GM19324 (cell line): Measurements from ENCODE around the gene POLD2.

Experiments
- ATAC-seq: cut with Tn5 transposase; IDR thresholded peaks from one replicate; pipeline ENCODE4 v1.9.1; 2021; ENCODE audit warnings: mild to moderate bottlenecking, moderate library complexity; ENCODE audit not compliant: unreplicated experiment, low FRiP score

Gene POLD2

DNA sequence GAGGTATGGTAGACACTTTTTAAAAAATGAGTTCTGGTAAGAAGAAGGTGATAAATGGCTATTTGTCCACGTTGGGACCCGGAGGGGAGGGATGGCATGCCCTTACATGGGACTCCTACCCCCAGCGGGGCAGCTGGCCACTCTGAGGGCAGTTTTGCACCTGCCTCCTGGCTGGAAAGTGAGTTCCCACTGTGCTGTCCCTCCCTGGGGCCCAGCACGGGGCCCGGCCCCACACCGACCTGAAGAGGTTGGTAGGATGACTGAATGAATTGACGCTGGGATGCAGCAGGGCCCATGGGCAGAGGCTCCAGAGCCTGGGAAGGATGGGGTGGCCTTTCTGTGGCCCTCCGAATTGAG is 19.8 kb downstream of the POLD2 start:
- no peak for ATAC-seq

DNA sequence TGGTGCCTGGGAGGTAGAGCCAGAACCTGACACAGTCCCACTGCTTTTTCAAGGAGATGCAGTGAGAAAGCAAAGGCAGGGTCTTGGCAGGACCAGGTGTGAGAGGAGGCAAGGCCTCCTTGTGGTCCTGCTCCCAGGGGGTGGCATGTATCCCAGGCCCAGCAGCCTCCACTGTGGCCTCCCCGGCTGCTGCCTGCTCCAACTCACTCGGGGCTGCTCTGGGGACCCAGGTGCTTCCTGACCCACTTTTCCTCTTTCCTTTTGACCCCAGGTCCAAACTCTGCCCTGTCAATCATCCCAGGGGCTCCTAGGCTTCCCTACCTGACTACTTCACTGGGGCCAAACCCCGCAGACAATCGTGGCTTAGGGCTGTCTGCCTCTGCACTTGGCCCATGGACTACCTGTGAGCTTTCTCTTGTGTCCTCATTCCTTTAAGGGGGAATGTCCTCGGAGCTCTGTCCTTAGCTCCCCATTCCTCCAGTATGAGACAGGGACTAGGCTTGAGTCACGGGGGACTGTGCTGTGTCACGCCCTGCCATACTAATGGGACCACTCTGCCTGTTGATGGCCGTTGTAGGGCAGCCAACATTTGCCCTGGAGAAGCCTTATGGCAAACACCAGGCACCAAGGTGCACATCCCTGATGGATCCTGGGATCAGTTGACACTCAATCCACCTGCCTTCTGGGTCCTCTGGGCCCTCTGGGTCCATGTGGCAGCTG is 20.3 kb downstream of the POLD2 start:
- ATAC-seq = no peak

DNA sequence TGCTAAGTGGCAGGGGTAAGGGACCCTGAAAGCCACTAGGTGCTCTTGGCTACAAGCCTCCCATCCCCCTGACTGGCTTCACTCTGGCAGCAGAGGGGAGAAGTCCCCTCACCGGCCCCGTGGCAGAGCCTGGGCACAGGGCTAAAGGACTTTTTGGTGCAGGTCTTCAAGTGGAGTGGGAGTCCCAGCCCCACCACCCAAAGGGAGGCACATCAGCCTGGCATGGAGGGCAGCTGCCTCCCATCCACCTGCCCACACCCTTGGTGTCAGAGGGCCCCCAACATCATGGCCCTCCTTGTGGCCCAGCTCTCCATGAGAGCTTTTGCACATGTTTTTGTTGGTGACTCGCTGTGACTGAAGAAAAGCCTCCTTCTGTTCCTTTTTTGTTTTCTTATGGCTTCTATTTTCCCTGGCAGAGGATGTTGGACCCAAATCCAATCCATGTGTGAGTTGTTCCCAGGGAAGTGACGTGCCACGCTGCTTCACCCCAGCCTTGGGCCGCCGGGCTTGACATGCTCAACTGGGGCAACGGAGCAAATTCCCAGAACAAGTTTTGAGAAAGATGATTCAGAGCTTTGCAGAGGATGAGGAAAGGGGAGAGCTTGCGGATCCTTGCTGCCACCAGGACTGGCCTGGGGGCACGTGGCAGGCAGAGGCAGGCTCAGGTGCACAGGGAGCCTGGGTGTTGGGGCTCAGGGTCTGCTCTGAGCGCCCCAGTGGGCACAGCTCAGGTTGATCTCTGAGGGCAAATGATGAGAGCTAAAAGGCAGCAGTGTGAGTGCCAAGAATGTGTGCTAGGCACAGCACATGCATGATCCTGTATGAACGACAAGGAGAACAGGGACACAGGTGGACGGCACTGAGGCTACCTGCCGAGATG is 21.1 kb downstream of the POLD2 start:
- no peak for ATAC-seq

DNA sequence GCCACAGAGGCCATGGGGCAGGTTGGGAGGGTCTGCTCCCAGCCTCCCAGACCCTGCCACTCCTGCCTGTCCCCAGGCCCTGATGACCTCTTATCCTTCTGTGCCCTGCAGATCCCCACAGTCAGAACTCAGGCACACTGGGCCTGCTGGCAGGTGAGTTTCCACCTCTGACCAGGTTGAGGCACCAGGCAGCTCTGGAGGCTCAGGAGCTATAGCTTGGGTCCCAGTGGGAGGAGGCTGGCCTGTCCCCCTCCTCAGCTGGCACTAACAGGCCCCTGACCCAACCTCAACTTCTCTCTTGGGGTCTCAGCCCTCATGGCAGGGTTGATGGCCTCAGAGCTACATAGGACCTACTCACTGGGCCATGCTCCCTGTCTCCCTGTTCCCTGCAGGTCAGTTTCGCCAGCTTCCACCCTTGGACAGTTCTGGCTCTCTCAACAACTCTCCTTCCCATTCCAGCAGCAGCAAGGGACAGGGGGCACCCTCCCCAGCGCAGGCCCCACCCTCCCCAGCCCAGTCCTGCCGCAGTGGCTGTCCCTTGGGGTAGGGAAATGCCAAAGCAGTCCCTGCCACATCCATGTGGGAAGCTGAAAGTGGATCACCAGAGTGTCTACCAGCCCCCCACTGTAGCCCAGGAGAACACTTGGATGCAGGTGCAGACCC is 21.9 kb downstream of the POLD2 start:
- no peak for ATAC-seq

DNA sequence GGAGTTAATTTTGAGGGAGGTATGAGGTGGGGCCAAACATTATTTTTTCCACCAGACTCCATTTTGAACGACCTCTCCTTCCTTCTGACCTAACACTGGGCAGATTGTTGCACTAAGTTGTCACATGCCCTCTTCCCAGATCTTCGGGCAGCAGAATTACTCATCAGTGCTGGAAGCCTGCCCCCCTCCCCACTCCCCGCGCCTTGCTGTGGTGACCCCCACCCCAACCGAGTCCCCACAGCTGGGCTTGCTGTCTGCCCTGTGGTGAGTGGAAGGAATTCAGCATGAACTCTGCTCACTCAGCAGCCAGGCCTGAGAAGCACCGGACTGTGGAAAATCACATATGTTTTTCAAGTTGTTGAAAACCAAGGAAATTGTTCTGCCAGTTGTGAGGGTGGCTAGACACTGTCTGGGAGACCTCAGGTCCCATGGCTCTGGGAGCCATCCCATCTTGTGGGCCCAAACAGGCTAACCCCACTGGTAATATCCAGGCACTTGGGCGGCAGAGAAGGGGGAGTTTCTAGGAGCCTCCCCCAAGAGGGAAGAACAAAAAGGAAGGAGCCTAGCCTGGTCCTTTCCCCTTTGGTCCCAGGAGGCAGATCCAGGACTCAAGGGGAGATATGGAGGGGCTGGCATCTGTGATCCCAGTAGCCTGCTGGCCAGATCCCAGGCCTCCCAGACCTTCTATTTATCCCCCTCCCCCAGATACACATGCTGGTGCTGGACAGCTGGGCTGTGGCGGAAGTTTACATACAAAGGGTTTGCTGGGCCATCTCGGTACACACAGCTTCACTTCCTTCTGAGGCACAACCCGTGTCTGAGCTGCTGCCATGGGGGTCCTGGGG is 22.7 kb downstream of the POLD2 start:
- no peak for ATAC-seq

DNA sequence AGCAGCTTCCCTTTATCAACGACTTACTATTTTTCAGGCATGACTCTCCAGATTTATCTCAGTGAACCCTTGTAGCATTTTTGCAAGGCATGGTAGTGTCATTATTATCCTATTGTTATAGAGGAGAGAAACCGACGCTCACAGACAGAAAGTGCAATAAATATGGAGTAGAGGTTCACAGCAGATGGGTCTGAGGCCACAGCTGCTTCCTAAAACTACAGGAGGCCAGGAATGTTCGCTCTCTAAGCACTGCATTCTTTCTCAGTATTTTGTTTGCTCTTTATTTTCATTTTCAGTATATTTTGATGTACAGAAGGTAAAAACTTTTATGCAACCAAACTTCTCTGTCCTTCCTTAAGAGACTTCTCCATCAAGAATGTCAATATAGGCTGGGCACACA is 23.7 kb downstream of the POLD2 start:
- ATAC-seq = no peak

DNA sequence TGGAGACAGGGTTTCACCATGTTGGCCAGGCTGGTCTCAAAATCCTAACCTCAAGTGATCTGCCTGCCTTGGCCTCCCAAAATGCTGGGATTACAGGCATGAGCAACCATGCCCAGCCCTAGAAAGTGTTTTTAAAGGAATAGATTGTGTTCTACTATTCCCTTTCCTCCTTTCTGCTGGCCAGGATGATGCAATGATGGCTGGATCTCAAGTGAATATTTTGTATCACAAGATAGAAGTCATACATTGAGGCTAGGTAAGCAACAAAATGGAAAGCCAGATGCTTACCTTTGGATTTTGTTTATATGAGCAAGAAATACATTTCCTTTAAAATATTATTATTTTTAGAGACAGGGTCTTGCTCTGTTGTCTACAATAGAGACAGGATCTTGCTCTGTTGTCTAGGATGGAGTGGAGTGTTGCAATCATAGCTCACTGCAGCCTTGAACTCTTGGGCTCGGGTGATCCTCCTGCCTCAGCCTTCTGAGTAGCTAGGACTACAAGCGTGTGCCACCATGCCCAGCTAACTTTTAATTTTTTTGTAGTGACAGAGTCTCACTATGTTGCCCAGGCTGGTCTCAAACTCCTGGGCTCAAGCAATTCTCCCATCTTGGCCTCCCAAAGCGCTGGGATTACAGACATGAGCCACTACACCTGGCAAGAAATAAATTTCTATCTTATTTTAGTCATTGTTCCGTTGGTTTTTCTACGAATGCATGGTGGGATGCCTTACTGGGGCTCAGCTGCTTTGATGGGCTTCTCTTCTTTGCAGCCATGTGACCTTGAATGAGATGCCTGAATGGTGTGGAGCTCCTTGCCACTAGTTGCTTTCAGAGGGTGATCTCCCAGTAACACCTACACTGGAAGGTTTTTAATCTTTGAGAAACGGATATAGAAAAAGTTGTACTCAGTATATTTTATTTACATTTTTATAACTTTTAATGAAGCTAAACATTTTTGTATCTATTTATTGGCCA is 25.0 kb downstream of the POLD2 start:
- no peak for ATAC-seq

DNA sequence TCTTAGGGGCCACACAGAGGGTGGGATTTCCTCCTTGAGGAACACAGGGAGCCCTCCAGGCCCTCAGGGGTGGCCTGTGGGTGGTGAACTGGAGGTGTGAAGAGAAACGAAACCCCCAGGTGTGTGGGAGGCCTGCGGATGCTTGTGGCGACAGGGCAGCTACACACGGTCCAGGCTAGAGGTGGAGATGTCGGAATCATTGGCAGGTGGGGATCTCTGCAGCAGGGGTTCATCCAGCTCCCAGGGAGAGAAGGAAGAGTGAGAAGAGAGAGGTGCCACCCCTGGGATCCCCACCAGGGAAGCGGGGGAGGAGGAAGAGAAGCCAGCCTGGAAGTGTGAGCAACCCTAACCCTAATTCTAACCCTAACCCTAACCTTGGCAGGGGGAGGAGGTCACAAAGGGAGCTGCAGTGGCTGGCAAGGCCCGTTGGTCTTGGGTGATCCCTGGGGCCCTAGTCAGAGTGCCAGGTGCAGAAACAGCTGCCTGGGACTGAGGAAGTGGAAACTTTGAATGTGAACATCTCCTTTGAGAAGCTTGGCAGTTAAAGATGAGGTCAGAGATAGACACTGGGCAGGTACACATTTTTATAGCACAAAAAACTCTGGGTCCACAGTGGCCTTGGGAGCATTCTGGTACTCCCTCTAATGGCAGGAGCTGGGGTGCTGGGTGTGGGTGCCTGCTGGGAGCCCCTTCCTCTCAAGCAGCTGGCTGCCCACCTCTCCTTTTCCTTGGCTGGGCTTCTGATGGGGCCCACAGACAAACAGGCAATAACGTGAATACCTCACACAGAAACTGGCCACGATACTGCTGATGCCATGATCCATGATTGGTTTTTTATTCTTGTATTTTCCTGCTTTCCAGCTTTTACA is 26.1 kb downstream of the POLD2 start:
- peak; percentile 50 for ATAC-seq

DNA sequence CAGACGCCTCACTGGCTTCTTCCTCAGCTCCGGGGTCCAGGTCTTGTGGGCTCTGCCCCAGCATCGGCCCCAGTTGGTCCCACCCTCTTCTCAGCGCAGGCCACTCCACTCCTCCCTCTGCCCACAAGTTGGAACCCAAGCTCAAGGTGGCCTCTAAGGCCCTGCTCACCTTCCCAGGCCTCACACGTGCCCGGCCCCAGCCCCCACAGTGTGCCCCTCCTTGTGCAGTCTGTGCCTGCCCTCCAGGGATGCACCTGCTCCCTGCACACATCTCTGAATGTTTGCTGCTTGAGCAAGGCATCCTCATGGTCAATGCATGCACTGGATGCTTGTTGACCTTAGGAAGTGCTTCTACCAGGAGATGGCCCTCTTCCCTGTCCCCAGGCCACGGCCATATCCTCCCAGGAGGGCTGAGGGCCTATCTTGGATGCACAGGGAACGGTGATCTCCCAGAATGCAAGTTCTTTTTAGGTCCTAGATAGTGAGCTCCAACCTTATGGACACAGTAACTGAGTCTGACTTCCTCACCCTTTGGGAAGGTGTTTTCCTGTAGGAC is 26.9 kb downstream of the POLD2 start:
- no peak for ATAC-seq

DNA sequence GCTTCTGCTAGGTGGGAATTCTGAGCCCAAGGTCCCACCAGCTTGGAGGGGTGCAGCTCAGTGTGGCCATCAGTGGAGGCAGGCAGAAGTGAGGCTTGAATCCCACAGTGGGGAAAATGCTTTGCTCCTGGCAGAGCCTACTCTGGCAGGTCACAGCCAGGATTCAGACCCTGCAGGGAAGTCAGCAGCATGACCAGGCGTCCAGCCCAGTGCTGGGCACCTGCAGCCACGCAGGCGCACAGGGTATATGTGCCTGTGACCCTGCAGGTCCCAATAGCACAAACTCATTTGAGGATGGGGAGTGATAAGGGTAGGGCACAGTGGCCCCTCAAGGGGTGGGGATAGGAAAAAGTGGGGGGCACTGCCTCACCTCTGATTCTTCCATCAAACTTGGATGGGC is 27.6 kb downstream of the POLD2 start:
- no peak for ATAC-seq

DNA sequence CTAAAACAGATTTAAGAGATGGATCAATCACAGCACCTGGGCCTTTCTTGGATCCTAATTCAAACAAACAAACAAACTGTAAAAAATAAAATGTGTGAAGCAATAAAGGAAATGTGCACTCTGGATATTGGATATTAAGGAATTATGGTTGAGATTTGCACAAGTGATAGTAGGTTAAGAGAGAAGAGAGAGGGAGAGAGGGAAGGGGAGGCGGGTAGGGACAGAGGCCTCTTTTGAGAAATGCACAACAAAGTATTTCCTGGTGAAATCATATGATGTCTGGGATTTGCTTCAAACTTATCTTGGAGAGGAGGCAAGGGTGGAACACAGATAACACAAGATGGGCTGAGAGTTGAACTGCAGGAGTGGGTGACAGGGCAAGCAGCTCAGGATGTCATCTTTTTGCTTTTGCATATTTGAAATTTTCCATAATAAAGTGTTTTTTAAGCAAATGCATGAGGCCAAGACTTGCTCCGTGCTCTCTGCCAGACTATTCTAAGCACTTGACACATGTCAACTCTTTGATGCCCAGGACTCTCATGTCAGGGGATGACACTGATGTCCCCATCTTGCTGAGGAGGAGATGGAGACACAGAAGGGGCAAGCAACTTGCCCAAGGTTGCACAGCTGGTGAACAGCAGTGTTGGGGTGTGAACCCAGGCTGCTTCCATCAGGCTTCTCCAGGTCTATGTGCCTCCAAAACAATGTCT is 28.3 kb downstream of the POLD2 start:
- no peak for ATAC-seq

DNA sequence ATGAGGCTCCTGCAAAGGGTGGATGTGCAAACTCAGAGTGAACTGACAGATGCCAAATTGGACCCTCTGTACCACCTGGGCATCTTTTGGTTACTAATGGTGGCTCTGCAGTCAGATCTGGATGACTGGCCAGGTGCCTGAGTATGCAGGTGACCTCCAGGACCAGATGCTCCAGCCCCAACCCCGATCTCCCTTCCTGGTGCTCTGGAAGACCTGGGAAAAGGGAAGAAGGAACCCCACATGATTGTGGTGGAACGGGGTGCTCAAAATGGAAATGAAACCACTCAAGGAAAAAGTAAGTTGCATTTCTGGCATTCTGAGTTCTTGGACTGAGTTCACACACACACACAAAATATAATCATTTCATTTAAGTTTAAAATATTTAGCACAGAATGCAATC is 29.0 kb downstream of the POLD2 start:
- no peak for ATAC-seq

DNA sequence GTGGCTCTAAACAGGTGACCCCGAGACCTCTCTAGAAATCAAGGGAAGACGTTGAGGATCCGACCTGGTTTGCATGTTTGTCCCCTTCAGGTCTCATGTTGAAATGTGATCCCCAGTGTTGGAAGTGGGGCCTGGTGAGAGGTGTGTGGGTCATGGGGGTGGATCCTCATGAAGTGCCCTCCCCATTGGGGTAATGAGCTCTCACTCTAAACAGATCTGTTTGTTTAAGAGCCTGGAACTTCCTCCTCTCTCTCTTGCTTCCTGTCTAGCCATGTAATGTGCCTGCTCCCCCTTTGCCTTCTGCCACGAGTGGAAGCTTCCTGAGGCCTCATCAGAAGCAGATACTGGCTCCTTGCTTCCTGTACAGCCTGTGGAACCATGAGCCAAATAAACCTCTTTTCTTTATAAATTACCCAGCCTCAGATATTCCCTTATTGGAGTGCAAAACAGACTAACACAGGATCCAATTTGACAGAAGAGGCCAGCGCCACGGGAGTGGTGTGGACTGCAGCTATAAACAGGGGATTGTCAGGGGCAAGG is 30.2 kb downstream of the POLD2 start:
- no peak for ATAC-seq

DNA sequence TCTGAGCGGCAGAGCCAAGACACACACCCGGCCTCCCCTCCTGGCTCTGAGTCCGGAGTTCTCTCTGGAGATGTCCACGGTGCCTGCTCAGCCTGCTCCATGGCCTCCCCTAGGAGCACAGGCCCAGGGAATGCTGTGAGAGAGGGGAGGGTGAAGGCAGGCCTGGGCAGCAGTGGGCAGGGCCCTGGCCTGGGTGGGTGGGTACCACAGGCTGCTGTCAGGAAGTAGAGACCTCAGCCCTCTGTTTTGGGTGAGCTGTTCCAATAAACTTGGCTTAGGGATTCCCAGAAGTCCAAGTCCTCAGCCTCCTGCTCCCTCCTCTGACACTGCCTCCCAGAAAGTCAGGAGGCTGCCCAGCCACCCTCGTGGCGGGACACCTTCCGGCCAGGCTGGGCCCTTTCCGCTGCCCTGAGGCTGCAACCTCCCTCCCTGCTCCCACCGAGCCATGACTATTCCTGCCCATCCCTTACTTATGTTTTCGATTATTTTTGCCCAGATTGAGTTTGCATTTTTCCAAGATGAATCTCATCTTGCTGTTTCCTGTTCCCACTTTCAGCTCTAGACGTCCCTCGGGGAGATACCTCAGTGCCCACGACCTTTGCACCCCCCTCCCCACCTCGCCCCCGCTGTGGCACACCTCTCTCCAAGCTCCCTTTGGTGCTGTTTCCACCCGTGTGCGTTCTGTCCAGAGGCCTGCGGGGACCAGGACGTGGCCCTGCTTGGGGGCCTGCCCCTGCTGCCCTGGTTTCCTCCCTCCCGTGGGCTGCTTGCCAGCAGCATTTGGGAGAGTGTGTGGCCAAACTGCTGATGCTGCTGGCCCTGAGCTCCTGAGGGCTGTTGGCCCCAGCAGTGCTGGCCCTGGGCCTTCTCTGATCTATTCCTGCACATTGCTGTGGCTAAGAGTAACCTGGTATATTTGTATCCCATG is 35.2 kb downstream of the POLD2 start:
- no peak for ATAC-seq

DNA sequence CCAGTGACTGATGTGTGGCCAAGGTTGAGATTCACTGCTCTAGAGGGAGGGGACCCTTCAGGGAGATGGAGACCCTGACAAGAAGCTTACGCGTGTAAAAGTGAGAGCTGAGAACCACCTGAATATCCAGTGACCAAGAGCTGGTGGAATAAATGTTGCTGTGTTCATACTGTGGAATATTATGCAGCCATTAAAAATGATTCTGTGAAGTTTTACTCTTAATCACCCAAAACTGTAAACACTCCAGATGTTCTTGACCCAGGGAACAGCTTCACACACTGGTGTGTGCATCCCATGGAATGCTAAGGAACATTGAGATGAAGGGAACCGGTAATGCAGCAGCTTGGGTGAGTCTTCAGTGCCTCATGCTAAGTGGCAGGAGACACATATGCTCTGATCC is 36.7 kb downstream of the POLD2 start:
- ATAC-seq = no peak

DNA sequence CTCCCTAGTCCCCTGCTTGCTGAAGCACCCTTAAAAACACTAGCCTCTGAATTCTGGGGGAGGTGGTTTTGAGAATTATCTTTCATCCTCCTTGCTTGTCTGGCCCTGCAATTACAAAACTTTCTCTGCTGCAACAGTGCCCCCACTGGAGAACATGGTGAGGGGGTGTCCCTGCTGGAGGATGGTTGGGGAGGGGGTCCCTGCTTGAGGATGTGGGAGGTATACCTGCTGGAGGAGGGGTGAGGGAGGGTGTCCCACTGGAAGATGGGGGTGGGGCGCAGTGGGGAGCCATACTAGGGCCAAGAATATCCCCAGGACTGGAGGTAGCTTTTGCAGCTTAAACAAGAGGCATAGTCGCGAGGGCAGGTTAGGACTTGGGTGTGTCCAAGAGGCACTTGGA is 37.8 kb downstream of the POLD2 start:
- ATAC-seq = no peak
